Epidermal melanocyte (primary cell): ENCODE results near the gene POLQ.
"Not testable (repeated sequence)": the region's sequence is repeated elsewhere in the genome, so short reads cannot be mapped to it uniquely, and the experiment has no call there.

Experiments used
- DNase-seq: peaks from one replicate; pipeline ENCODE4 v3.0.0; 2011; ENCODE audit warnings: low spot score; ENCODE audit not compliant: insufficient read length

The POLQ gene

GRCh38 chr3:121514496-121514895 is 31.3 kb downstream of the POLQ start:
- no peak for DNase-seq

DNA sequence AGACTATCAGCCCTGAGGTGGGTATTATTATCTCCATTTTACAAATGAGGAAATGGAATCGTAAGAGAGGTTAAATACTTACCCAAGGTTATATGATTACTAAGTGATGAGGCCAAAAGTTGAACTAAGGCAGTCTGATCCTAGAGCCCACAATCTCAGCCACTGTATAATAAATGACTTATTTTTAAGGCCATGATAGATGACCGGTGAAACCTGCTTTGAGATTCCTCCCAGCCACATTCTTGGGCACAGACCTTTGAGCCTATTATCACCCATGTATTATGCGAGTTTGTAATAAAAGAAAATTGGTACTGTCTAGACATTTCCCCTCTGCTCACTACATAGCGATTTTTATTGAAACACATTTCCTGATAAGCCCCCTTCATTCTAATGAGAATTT is 37.4 kb downstream of the POLQ start:
- DNase-seq: no peak

GRCh38 chr3:121505256-121505655 is 40.5 kb downstream of the POLQ start:
- DNase-seq: no peak

GRCh38 chr3:121504618-121505017 is 41.2 kb downstream of the POLQ start:
- DNase-seq: no peak

DNA sequence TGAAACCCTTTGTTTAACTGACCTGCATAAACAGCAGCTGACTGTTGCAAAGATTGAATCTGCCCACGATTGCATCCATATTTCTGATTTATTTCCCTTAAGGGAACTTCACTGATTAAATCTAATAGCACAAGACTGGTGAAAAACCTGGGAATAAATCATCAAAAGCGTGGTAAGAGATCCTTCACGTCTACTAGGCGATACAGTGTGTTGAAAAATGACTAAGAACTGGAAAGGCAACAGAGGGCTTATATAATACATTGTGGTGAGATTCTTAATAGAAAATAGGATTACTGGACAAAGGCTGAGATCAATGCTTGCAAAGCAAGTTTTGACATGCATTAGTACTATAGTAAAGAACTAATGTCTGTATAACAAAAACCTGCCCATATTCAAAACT is 49.0 kb downstream of the POLQ start:
- no peak for DNase-seq

DNA sequence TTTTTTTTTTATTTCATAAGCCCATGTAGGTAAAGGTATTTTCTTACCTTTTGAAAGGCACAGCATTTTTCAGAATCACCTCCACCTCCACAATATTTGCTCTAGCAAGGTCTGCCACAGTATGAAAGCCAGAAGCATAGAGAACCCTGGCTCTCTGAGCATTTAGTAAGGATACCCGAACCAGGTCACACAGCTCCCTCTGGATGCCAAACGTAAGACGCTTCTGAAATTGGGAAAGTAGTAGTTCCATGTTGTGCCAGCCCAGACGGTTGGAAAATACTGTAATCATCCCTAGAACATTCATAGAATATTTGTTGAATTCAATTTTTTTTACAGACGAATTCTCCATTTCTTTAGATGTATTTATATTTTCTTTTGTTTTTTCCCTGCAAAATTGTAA is 52.4 kb downstream of the POLQ start:
- no peak for DNase-seq

GRCh38 chr3:121491683-121492320 is 54.0 kb downstream of the POLQ start:
- DNase-seq: no peak

DNA sequence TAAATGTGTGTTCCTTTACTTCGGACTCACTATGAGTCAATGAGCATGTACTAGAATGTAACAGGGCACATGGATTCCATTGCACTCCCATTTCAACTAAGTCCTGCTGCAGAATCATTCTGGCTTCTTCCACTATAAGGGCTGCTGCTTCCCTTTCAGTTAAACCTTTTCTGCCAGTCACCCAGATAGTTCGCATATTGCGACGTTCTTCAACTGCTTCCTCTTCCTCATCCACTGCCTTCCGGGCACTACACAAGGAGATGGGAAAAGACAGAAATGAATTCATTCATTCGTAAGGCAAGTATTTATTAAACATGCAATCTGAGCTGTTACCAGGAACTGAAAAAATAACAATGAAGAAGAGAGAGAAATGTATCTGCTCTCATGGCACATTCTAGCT is 55.6 kb downstream of the POLQ start:
- DNase-seq: no peak

- no peak for DNase-seq
These were observed 57.2 kb downstream of the POLQ start for GRCh38 chr3:121488628-121489027.

GRCh38 chr3:121483290-121483689 is 62.5 kb downstream of the POLQ start:
- no peak for DNase-seq

GRCh38 chr3:121482660-121483059 is 63.1 kb downstream of the POLQ start:
- DNase-seq: no peak

- DNase-seq: no peak
These were observed 64.5 kb downstream of the POLQ start for GRCh38 chr3:121481106-121481880.

GRCh38 chr3:121477589-121477988 is 68.2 kb downstream of the POLQ start:
- no peak for DNase-seq

GRCh38 chr3:121473001-121473400 is 72.8 kb downstream of the POLQ start:
- no peak for DNase-seq

DNA sequence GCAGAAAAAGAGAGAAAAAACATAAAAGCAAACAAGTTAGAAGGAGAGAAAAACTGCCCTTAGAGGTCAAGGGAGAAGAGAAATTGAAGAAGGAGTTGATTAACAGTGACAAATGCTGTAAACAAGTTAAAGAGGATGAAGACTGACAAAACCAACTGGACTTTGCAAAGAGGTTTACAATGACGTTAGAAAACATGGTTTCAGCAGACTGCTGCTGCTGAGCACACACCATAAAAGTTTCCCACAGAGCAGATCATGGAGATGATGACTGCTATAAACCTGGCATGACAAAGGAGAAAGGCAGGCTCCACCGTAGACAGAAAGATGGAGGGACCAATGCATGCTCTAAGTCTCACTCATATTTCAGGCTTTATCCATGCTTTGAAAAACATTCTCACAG is 78.7 kb downstream of the POLQ start:
- DNase-seq: no peak

DNA sequence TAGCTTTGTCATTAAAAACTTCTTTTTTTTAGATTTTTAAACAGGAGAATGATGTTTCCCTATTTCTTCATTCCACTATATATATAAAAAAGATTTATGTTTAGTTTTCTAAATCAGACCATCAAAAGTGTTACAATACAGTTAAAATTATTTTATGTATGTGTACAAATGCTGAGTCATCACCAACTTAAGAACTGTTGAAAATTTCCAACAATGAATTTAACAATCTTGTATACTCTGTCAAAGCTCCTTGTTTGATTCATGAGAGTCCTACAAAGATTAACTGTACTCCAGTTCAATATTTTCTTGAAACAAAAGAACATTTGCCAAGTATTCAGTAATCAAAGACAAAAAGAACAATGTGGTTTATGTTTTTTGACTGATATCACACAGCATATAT is 82.0 kb downstream of the POLQ start:
- no peak for DNase-seq

DNA sequence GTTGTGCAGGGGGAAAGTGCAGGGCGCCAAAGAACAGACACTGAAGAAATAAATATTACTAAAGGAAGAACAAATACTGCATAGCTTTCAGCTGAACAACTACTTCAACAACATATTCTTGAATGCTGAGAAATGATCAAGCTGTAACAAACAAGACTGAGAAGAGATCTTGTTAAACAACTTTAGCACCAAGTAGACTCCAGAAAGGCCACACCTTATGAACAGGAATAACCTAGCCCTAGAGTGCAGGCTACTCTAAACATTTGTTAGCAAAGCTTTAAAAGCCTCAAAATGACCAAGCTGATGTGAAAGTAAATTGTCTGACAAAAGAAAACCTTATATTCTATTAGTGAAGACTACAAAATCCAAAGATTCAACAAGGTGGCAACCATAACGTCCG is 83.2 kb downstream of the POLQ start:
- DNase-seq: no peak

DNA sequence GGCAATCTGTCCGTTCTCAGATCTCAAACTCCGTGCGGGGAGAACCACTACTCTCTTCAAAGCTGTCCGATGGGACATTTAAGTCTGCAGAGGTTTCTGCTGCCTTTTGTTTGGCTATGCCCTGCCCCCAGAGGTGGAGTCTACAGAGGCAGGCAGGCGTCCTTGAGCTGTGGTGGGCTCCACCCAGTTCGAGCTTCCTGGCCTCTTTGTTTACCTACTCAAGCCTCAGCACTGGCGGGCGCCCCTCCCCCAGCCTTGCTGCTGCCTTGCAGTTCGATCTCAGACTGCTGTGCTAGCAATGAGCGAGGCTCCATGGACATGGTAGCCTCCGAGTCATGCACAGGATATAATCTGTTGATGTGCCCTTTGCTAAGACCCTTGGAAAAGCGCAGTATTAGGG is 94.0 kb downstream of the POLQ start:
- DNase-seq: not testable (repeated sequence)

DNA sequence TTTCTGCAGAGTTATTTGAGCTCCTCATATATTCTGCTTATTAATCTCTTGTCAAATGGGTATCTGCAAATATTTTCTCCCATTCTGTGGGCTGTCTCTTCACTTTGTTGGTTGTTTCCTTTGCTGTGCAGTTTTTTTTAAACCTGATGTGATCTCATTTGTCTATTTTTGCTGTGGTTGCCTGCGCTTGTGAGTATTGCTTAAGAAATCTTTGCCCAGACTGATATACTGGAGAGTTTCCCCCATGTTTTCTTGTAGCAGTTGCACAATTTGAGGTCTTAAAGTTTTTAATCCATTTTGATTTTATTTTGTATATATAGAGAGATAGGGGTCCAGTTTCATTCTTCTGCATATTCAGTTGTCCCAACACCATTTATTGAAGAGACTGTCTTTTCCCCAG is 102.3 kb downstream of the POLQ start:
- no peak for DNase-seq

DNA sequence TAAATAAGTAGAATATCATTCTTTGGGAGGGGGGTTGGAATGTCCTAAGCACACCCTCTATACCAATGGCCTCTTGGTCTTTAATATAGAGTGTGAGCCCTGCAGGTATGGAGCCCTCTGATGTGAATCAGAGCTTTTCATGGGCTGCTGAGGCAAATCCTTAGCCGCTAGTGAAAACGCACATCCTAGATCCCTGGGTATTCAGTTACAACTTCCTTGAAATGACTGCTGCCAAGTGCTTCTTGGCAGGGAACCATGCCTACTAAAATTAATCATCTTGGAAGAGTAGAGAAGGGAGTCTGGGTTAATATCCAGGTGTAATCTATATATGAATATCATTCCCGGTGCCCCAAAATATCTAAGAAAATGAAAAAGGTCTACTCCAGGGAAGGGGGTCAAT is 109.1 kb downstream of the POLQ start:
- DNase-seq: no peak

DNA sequence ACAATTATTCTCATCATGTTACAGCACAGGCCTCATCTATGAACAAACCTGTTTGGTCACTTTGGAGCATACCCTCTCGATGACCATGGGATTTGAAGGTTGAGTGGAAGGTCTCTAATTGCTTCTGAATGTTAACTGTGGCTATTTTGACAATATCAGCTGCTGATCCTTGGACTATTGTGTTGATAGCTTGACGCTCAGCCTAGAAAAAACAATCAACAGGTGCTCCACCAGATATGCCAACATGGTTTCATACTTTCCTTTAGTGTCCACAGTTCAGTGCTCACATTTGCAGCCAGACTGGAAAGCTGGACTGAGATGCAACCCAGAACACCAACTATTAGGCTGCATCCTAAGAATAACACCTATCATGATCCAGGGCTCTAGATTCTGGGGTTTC is 109.7 kb downstream of the POLQ start:
- DNase-seq: no peak

GRCh38 chr3:121431726-121432517 is 113.9 kb downstream of the POLQ start:
- DNase-seq: peak; percentile 33
